SK-N-SH (cell line): Measurements from ENCODE around the gene MRPS7. TPM values are rescaled to one million over a fixed set of nuclear protein-coding genes. Genes with fewer than 3 reads are reported as not detected.
A peak's percentile ranks its signal among the peaks of the same experiment; 100 is the strongest.

ENCODE experiments used
- CTCF ChIA-PET: fragments of 300-600, 350-600 bp; formaldehyde crosslinking; extraction: SDS; loops from one replicate; lab custom pipeline; 2021; lab: Yijun Ruan, JAX
- POLR2A ChIA-PET: fragments of 350-600 bp; sonication (Branson Sonifier 250); formaldehyde crosslinking; extraction: SDS; loops from one replicate; lab custom pipeline; 2020; ENCODE audit warnings: antibody characterized with exemption, inconsistent platforms; lab: Yijun Ruan, JAX
- DNase-seq: peaks from one replicate; pipeline ENCODE4 v3.0.0; 2012
- H2AFZ ChIP-seq: fragments of 200-600 bp; sonication (generic); 2 replicates; pipeline ENCODE4 v1.8.1; 2016; ENCODE audit warnings: antibody characterized with exemption, mild to moderate bottlenecking, low read depth
- H3F3A ChIP-seq: fragments of 200-600 bp; sonication (generic); replicated peaks from 2 replicates; pipeline ENCODE3; 2016; ENCODE audit warnings: antibody characterized with exemption, mild to moderate bottlenecking; ENCODE audit not compliant: insufficient read depth
- H3K27ac ChIP-seq, 2 experiments: fragments of 200-500 bp in 1 of 2; fragments of 200-600 bp in 1 of 2; sonication (Bioruptor generic) in 1 of 2; sonication (generic), shearing (Covaris generic) in 1 of 2; 2 replicates each; pipeline versions ENCODE4 v1.5.1 to v1.6.1; 2014 to 2016; ENCODE audit warnings: low read depth in 2 of 2, inconsistent platforms in 1 of 2, low read length in 1 of 2, mild to moderate bottlenecking in 1 of 2, mixed read lengths in 1 of 2
- H3K27me3 ChIP-seq: fragments of 200-600 bp; sonication (generic), shearing (Covaris generic); 2 replicates; pipeline ENCODE4 v1.6.1; 2016; ENCODE audit warnings: mixed run types; ENCODE audit not compliant: insufficient read depth
- H3K36me3 ChIP-seq, 2 experiments: fragments of 200-500 bp in 1 of 2; fragments of 200-600 bp in 1 of 2; sonication (Bioruptor generic) in 1 of 2; sonication (generic) in 1 of 2; replicated peaks in 1 of 2; 2 replicates each; pipeline versions ENCODE3 to v1.5.1; 2014 to 2016; ENCODE audit warnings: low read length in 1 of 2, mild to moderate bottlenecking in 1 of 2; ENCODE audit not compliant: insufficient read depth in 2 of 2, control insufficient read depth in 1 of 2
- H3K4me1 ChIP-seq, 2 experiments: fragments of 200-500 bp in 1 of 2; fragments of 200-600 bp in 1 of 2; sonication (Bioruptor generic) in 1 of 2; sonication (generic), shearing (Covaris generic) in 1 of 2; 2 replicates each; pipeline versions ENCODE4 v1.5.1 to v1.6.1; 2014 to 2016; ENCODE audit warnings: low read depth in 1 of 2, low read length in 1 of 2, mixed run types in 1 of 2; ENCODE audit not compliant: insufficient read depth in 2 of 2, control insufficient read depth in 1 of 2
- H3K4me2 ChIP-seq: fragments of 200-600 bp; sonication (generic), shearing (Covaris generic); 2 replicates; pipeline ENCODE4 v1.6.1; 2017; ENCODE audit warnings: mixed run types
- H3K4me3 ChIP-seq, 2 experiments: fragments of 200-500 bp in 1 of 2; fragments of 200-600 bp in 1 of 2; sonication (Bioruptor generic) in 1 of 2; sonication (generic), shearing (Covaris generic) in 1 of 2; 2 replicates each; pipeline versions ENCODE4 v1.5.1 to v1.8.1; 2014 to 2016; ENCODE audit warnings: low read depth in 2 of 2, inconsistent platforms in 1 of 2, low read length in 1 of 2, mild to moderate bottlenecking in 1 of 2, mixed read lengths in 1 of 2, moderate library complexity in 1 of 2
- H3K79me2 ChIP-seq: fragments of 200-600 bp; sonication (generic); 2 replicates; pipeline ENCODE4 v1.8.1; 2017; ENCODE audit warnings: mild to moderate bottlenecking; ENCODE audit not compliant: insufficient read depth
- H3K9ac ChIP-seq: fragments of 200-600 bp; sonication (generic); 2 replicates; pipeline ENCODE4 v1.6.1; 2017; ENCODE audit warnings: mixed run types
- H3K9me2 ChIP-seq: fragments of 200-600 bp; sonication (generic); 2 replicates; pipeline ENCODE4 v1.6.1; 2017; ENCODE audit warnings: mixed run types
- H3K9me3 ChIP-seq: fragments of 200-600 bp; sonication (generic); 2 replicates; pipeline ENCODE4 v1.6.1; 2017; ENCODE audit warnings: mixed run types, mild to moderate bottlenecking, moderate library complexity
- H4K20me1 ChIP-seq: fragments of 200-600 bp; sonication (generic); 2 replicates; pipeline ENCODE4 v1.6.1; 2017; ENCODE audit warnings: mild to moderate bottlenecking, mixed run types; ENCODE audit not compliant: insufficient read depth
- CTCF ChIP-seq: fragments of 200-600 bp; sonication (generic); IDR thresholded peaks from 2 replicates; pipeline ENCODE4 v1.6.1; 2017; ENCODE audit warnings: antibody characterized with exemption, mild to moderate bottlenecking, moderate library complexity
- ELF1 ChIP-seq: IDR thresholded peaks from 2 replicates; pipeline ENCODE4 v1.4.0; 2012
- FOXJ3 ChIP-seq: sonication (generic); formaldehyde crosslinking; IDR thresholded peaks from 2 replicates; pipeline ENCODE4 v1.5.1; 2020; ENCODE audit warnings: mild to moderate bottlenecking, missing genetic modification reagents
- FOXM1 ChIP-seq: IDR thresholded peaks from 2 replicates; pipeline ENCODE4 v1.4.0; 2012; ENCODE audit warnings: low read depth, mild to moderate bottlenecking
- GATA2 ChIP-seq: sonication (generic); formaldehyde crosslinking; IDR thresholded peaks from 2 replicates; pipeline ENCODE4 v1.5.0; 2020; ENCODE audit warnings: mild to moderate bottlenecking, missing genetic modification reagents
- IRF3 ChIP-seq: fragments of 150-350 bp; IDR thresholded peaks from 2 replicates; pipeline ENCODE4 v1.6.1; 2016; ENCODE audit warnings: mild to moderate bottlenecking, low read depth, low read length
- MAX ChIP-seq: IDR thresholded peaks from 2 replicates; pipeline ENCODE4 v1.4.0; 2012; ENCODE audit warnings: low read depth
- NFIC ChIP-seq: IDR thresholded peaks from 2 replicates; pipeline ENCODE4 v1.4.0; 2012; ENCODE audit warnings: borderline replicate concordance
- NRF1 ChIP-seq: IDR thresholded peaks from 2 replicates; pipeline ENCODE4 v1.6.1; 2012; ENCODE audit warnings: low read depth, mild to moderate bottlenecking, low read length
- PBX3 ChIP-seq: IDR thresholded peaks from 2 replicates; pipeline ENCODE4; 2012
- POLR2AphosphoS5 ChIP-seq: IDR thresholded peaks from 2 replicates; pipeline ENCODE4 v1.6.1; 2012; ENCODE audit warnings: low read depth, low read length
- RAD21 ChIP-seq: IDR thresholded peaks from 2 replicates; pipeline ENCODE4 v1.6.1; 2012; ENCODE audit warnings: mild to moderate bottlenecking, low read length
- RCOR1 ChIP-seq: fragments of 150-350 bp; IDR thresholded peaks from 2 replicates; pipeline ENCODE4 v1.6.1; 2017; ENCODE audit warnings: antibody characterized with exemption, low read length
- RFX5 ChIP-seq: IDR thresholded peaks from 2 replicates; pipeline ENCODE4 v1.6.1; 2012; ENCODE audit warnings: mild to moderate bottlenecking, improper control_type of control experiment, low read length
- RXRA ChIP-seq: IDR thresholded peaks from 2 replicates; pipeline ENCODE4 v1.4.0; 2012; ENCODE audit warnings: low read depth, mild to moderate bottlenecking, borderline replicate concordance
- SMC3 ChIP-seq: IDR thresholded peaks from 2 replicates; pipeline ENCODE4 v1.6.1; 2012; ENCODE audit warnings: low read depth, low read length, improper control_type of control experiment
- TCF12 ChIP-seq: IDR thresholded peaks from 2 replicates; pipeline ENCODE4 v1.4.0; 2012
- YY1 ChIP-seq: IDR thresholded peaks from 2 replicates; pipeline ENCODE4 v1.4.0; 2012; ENCODE audit warnings: low read depth, mild to moderate bottlenecking
- WGBS: methylation state at CpG from one replicate; pipeline ENCODE4 v1.1.6; 2017; ENCODE audit warnings: low lambda C conversion rate; 5-methylcytosine and 5-hydroxymethylcytosine counted together
- polyA plus RNA-seq, 3 experiments: library from polyadenylated mRNA; depleted of rRNA; stranded (reverse); fragments of >200 nt; gene quantifications; 2 replicates each; pipeline ENCODE4 v1.2.3, GENCODE V29; 2012

The MRPS7 gene
- polyA plus RNA-seq, 1 of the 3 experiments (the other 2 are of a cell fraction): 82.8 TPM

- peaks cover 47 to 88% of the 10 kb centered on the region in 2 experiments for H3K36me3 ChIP-seq
- no peak overlapping the region for H3K4me2 ChIP-seq
- H3K4me3 ChIP-seq: no peak overlapping the region
- no peaks in the 10 kb centered on the region for H3K79me2 ChIP-seq
- DNase-seq: no peak
- no peaks in the 10 kb centered on the region; a peak in 1 of 4 replicates for H3K4me1 ChIP-seq
- no peak overlapping the region for H3K27ac ChIP-seq
- H3K9me3 ChIP-seq: no peaks in the 10 kb centered on the region
- peaks cover 3% of the 10 kb centered on the region; the same call in 1 of the 2 replicates for H4K20me1 ChIP-seq
- no peak overlapping the region for H2AFZ ChIP-seq
- H3K9me2 ChIP-seq: no peaks in the 10 kb centered on the region
- 92% methylated on average over 11 of the region's 11 CpGs for whole genome bisulfite sequencing
- CTCF ChIA-PET: interaction anchor here (0.6 to 11.7 kb wide), 17 partner anchors 9 to 169 kb away, joined by 3 to 136 read pairs (median 8); partner anchors contain the start of genes GGA3, MIF4GD, MRPS7 and NUP85
- no peak overlapping the region for H3K9ac ChIP-seq
- peaks cover 29% of the 10 kb centered on the region for H3F3A ChIP-seq
- TF ChIP-seq RCOR1 (no peak), NFIC (no peak), YY1 (no peak), RFX5 (no peak)
- no peaks in the 10 kb centered on the region for H3K27me3 ChIP-seq
- POLR2A ChIA-PET: interaction anchor here (1.2 kb wide), 1 partner anchor 124 kb away, joined by 4 read pairs; no protein-coding TSS in a partner anchor
These were observed 23.6 kb upstream of the MRPS7 start for GRCh38 chr17:75238020-75238580.

- ChIA-PET CTCF (interaction anchor here (0.7 to 11.7 kb wide), 28 partner anchors 9 to 263 kb away, joined by 3 to 136 read pairs (median 7); partner anchors contain the start of genes GGA3, MIF4GD, MRPS7 and NUP85), POLR2A (interaction anchor here (1.1 to 1.2 kb wide), 2 partner anchors 9 to 125 kb away, joined by 3 to 4 read pairs; no protein-coding TSS in a partner anchor)
- TF ChIP-seq MAX (no peak), ELF1 (no peak), PBX3 (no peak), POLR2AphosphoS5 (peak; percentile 17; the same call in 1 of the 2 replicates), IRF3 (no peak), RAD21 (peak; percentile 54), FOXM1 (no peak), NRF1 (no peak), NFIC (no peak), SMC3 (peak; percentile 55), FOXJ3 (no peak), RCOR1 (0 out of 2 replicates have a peak, but pooled peaks have one; percentile 33), GATA2 (CRISPR knock-in tag) (no peak; the same call in none of the 2 replicates), RXRA (no peak), CTCF (peak; percentile 98), TCF12 (no peak)
- peaks cover 29% of the 10 kb centered on the region for H3F3A ChIP-seq
- H3K79me2 ChIP-seq: no peaks in the 10 kb centered on the region
- H3K4me1 ChIP-seq: no peaks in the 10 kb centered on the region; a peak in 1 of 4 replicates
- no peak overlapping the region for H3K4me3 ChIP-seq
- H4K20me1 ChIP-seq: peaks cover 3% of the 10 kb centered on the region; the same call in 1 of the 2 replicates
- H3K27ac ChIP-seq: no peak overlapping the region
- no peaks in the 10 kb centered on the region for H3K9me2 ChIP-seq
- peaks cover 46 to 94% of the 10 kb centered on the region in 2 experiments for H3K36me3 ChIP-seq
- H3K9ac ChIP-seq: no peak overlapping the region
- no peaks in the 10 kb centered on the region for H3K9me3 ChIP-seq
- H2AFZ ChIP-seq: no peak overlapping the region
- 54% methylated on average over 13 of the region's 13 CpGs for WGBS
- peak; percentile 90 for DNase-seq
- H3K4me2 ChIP-seq: no peak overlapping the region
- no peaks in the 10 kb centered on the region for H3K27me3 ChIP-seq
These were observed 22.9 kb upstream of the MRPS7 start for GRCh38 chr17:75238684-75239191.
